PFSK-1 (cell line): ENCODE results near the gene DNAH9. TPM values are rescaled to one million over a fixed set of nuclear protein-coding genes. Genes with fewer than 3 reads are reported as not detected.

ENCODE experiments used
- FOXP2 ChIP-seq: optimal IDR thresholded peaks from 2 replicates; pipeline ENCODE3; 2011; ENCODE audit warnings: borderline replicate concordance, control low read depth, inconsistent platforms; ENCODE audit not compliant: insufficient read depth; ENCODE audit errors: extremely low read length, extremely low read depth
- POLR2AphosphoS5 ChIP-seq: IDR thresholded peaks from 2 replicates; pipeline ENCODE4 v1.6.1; 2012; ENCODE audit warnings: low read depth, mild to moderate bottlenecking, control low read depth, low read length, moderate library complexity
- SIN3A ChIP-seq: IDR thresholded peaks from 2 replicates; pipeline ENCODE4 v1.6.1; 2012; ENCODE audit warnings: mild to moderate bottlenecking, low read length, moderate library complexity, borderline replicate concordance; ENCODE audit not compliant: insufficient read depth
- TAF1 ChIP-seq: IDR thresholded peaks from 2 replicates; pipeline ENCODE4 v1.6.1; 2012; ENCODE audit warnings: low read length, control low read depth, borderline replicate concordance; ENCODE audit not compliant: insufficient read depth
- polyA plus RNA-seq: library from polyadenylated mRNA; unstranded; fragments of >200 nt; gene quantifications from one replicate; pipeline ENCODE4 v1.2.1, GENCODE V29; 2012; ENCODE audit warnings: low read depth, missing spikeins; ENCODE audit not compliant: insufficient read length
- TF ChIP-seq, protein P1 (sequence below), 2 experiments: IDR thresholded peaks; 2 replicates each; pipeline versions ENCODE4 v1.6.1 to v1.8.0; 2011 to 2012; ENCODE audit warnings: low read depth in 2 of 2, low read length in 2 of 2, control low read depth in 1 of 2, inconsistent platforms in 1 of 2, mild to moderate bottlenecking in 1 of 2, moderate library complexity in 1 of 2; ENCODE audit not compliant: insufficient read depth in 1 of 2

Gene DNAH9, protein sequence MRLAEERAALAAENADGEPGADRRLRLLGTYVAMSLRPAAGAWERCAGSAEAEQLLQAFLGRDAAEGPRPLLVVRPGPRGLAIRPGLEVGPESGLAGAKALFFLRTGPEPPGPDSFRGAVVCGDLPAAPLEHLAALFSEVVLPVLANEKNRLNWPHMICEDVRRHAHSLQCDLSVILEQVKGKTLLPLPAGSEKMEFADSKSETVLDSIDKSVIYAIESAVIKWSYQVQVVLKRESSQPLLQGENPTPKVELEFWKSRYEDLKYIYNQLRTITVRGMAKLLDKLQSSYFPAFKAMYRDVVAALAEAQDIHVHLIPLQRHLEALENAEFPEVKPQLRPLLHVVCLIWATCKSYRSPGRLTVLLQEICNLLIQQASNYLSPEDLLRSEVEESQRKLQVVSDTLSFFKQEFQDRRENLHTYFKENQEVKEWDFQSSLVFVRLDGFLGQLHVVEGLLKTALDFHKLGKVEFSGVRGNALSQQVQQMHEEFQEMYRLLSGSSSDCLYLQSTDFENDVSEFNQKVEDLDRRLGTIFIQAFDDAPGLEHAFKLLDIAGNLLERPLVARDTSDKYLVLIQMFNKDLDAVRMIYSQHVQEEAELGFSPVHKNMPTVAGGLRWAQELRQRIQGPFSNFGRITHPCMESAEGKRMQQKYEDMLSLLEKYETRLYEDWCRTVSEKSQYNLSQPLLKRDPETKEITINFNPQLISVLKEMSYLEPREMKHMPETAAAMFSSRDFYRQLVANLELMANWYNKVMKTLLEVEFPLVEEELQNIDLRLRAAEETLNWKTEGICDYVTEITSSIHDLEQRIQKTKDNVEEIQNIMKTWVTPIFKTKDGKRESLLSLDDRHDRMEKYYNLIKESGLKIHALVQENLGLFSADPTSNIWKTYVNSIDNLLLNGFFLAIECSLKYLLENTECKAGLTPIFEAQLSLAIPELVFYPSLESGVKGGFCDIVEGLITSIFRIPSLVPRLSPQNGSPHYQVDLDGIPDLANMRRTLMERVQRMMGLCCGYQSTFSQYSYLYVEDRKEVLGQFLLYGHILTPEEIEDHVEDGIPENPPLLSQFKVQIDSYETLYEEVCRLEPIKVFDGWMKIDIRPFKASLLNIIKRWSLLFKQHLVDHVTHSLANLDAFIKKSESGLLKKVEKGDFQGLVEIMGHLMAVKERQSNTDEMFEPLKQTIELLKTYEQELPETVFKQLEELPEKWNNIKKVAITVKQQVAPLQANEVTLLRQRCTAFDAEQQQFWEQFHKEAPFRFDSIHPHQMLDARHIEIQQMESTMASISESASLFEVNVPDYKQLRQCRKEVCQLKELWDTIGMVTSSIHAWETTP (N-terminal part only)
- not detected for polyA plus RNA-seq

DNA sequence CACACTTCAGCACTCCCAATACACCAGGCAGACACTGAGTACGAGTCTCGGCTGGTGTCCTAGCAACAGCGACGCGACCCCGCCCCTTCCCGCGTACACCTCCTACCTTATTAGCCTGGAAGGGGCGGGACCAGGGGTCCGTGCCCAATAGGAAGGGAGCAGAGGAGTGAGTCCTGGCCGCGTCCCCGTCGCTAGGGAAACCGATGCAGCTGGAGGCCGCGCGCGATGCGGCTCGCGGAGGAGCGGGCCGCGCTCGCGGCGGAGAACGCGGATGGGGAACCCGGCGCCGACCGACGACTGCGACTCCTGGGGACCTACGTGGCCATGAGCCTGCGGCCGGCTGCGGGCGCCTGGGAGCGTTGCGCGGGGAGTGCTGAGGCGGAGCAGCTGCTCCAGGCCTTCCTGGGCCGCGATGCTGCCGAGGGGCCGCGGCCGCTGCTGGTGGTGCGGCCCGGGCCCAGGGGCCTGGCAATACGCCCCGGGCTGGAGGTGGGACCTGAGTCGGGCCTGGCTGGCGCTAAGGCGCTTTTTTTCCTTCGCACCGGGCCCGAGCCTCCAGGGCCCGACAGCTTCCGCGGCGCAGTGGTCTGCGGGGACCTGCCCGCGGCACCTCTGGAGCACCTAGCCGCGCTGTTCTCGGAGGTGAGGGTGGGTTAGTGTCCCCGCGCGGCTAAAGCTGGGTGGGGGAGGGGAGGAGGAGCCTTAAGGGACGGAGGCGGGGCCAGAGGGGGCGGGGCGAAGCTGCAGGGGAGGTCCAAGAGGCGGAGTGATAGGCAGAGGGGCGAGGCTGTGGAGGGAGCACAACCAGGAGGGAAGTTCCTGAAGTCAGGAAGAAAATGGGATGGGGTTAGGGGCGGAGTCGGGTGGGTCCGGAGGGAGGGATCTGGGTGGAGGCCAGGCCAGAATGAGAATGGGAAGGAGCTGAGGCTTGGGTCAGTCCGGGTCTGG lies at the start of gene DNAH9:
Gene DNAH9, plus strand, starts transcription at position 197 of the 948 bp plus-strand sequence. Its CDS starts 29 bp downstream, at position 226.
- no peak for TF ChIP-seq POLR2AphosphoS5
- no peak for TF ChIP-seq FOXP2
- peak; percentile 43; the same call in 1 of the 2 replicates for TF ChIP-seq SIN3A
- TF ChIP-seq TAF1 = no peak
- TF ChIP-seq, protein P1, sequence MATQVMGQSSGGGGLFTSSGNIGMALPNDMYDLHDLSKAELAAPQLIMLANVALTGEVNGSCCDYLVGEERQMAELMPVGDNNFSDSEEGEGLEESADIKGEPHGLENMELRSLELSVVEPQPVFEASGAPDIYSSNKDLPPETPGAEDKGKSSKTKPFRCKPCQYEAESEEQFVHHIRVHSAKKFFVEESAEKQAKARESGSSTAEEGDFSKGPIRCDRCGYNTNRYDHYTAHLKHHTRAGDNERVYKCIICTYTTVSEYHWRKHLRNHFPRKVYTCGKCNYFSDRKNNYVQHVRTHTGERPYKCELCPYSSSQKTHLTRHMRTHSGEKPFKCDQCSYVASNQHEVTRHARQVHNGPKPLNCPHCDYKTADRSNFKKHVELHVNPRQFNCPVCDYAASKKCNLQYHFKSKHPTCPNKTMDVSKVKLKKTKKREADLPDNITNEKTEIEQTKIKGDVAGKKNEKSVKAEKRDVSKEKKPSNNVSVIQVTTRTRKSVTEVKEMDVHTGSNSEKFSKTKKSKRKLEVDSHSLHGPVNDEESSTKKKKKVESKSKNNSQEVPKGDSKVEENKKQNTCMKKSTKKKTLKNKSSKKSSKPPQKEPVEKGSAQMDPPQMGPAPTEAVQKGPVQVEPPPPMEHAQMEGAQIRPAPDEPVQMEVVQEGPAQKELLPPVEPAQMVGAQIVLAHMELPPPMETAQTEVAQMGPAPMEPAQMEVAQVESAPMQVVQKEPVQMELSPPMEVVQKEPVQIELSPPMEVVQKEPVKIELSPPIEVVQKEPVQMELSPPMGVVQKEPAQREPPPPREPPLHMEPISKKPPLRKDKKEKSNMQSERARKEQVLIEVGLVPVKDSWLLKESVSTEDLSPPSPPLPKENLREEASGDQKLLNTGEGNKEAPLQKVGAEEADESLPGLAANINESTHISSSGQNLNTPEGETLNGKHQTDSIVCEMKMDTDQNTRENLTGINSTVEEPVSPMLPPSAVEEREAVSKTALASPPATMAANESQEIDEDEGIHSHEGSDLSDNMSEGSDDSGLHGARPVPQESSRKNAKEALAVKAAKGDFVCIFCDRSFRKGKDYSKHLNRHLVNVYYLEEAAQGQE (IDR thresholded peaks at IDR 0.05; ENCODE audit: insufficient read depth in 1 of 2, low read depth in 2 of 2, low read length in 2 of 2) = no peak

DNA sequence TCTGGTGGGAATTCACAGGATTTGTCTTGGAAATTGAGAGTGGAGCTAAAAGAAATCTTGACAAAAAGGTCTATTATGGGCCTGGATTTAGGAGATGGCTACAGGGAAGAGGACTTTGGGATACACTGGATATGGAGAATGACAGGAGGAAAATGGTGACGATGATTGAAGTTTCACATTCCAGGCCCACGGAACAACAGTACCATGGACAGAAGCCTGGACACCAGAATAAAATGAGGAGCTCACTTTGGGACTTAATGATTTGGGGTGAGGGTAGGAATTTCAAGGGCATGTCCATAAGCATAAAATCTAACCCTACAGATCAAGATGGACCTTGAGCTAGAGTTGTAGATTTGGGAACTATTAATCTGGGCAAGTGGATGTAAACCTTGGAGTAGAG lies 47.8 kb upstream of the DNAH9 start:
- TF ChIP-seq, protein P1 (IDR thresholded peaks at IDR 0.05; ENCODE audit: insufficient read depth in 1 of 2, low read depth in 2 of 2, low read length in 2 of 2) = peak in 1 of 2 experiments; percentile 80; a peak in 2 of 4 replicates
- no peak for TF ChIP-seq TAF1

DNA sequence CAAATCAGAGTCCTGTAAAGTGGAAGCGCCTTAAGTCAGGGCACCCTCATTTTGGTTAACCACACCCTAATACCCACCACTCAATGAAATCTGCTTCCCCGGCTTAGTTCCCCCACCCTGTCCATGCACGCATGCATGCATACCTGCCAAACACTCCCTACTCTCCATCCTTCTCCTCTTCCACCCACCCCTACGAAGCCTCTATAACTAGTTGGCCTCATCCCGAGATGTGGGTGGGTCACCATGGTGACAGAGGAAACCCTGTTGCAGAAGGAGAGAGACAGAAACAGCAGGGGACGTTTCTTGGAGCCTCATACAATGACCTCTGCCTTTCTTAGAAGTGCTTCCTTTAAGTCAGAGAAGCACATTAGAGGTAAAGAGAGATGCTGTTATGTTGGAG lies 46.8 kb upstream of the DNAH9 start:
- TF ChIP-seq SIN3A (no peak), POLR2AphosphoS5 (no peak), FOXP2 (no peak), TAF1 (no peak)
- TF ChIP-seq, protein P1 (IDR thresholded peaks at IDR 0.05; ENCODE audit: insufficient read depth in 1 of 2, low read depth in 2 of 2, low read length in 2 of 2) = no peak

DNA sequence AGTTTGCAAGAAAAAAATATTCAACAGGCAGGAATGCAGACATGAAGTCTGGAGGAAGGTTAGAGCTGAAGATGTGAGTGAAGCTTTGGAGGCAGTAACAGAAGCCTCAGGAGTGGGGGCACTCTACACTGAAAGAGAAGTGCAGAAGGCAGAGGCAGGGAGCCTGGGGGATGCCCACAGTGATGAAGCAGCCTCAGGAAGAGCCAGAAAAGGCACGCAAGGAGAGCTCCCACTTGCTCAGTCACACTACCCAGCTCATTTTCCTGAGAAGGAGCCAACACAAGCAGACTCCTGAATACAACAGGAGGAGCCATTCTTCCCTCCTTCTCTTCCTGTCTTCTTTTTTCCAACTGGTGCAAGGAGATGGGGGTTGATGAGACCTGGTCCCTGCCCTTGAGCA lies 45.1 kb upstream of the DNAH9 start:
- TF ChIP-seq FOXP2 = no peak
- TF ChIP-seq SIN3A = no peak
- no peak for TF ChIP-seq TAF1
- TF ChIP-seq POLR2AphosphoS5 = no peak
- TF ChIP-seq, protein P1 (IDR thresholded peaks at IDR 0.05; ENCODE audit: insufficient read depth in 1 of 2, low read depth in 2 of 2, low read length in 2 of 2) = no peak
